A549 (cell line): ENCODE measurements around the gene ELF5. TPM values are rescaled to one million over a fixed set of nuclear protein-coding genes. Genes with fewer than 3 reads are reported as not detected.

Experiments used
- ATAC-seq, 2 experiments: fragments of 200-7000 bp in 1 of 2; fragments of >200 bp in 1 of 2; cut with Nextera tagmentation in 1 of 2; cut with Tn5 transposase in 1 of 2; 3 replicates each; pipeline versions ENCODE4 v1.8.0 to v1.9.1; 2018 to 2020; ENCODE audit warnings: mild to moderate bottlenecking in 1 of 2, moderate library complexity in 1 of 2
- CTCF ChIA-PET: fragments of 300-600 bp; sonication (Branson Sonifier 250); formaldehyde crosslinking; extraction: SDS; loops from one replicate; lab custom pipeline; 2021; ENCODE audit warnings: antibody characterized with exemption, inconsistent platforms; lab: Yijun Ruan, JAX
- POLR2A ChIA-PET: fragments of 350-600 bp; formaldehyde crosslinking; extraction: SDS; loops from one replicate; lab custom pipeline; 2021; ENCODE audit warnings: antibody characterized with exemption, inconsistent platforms; lab: Yijun Ruan, JAX
- DNase-seq, 2 experiments: peaks; one replicate each; pipeline versions ENCODE4 v3.0.0 to v3.0.0-alpha.2; 2011 to 2016; ENCODE audit warnings: low read depth in 1 of 2, low spot score in 1 of 2
- FAIRE-seq: peaks from 2 replicates; lab custom pipeline; 2011; peaks lifted over from hg19 to GRCh38; lab: Jason Lieb, UNC
- H3K27ac ChIP-seq, 2 experiments: fragments of >200 bp; sonication (Bioruptor Twin); formaldehyde crosslinking; 3 replicates each; pipeline ENCODE4 v1.5.1; 2016 to 2017
- H3K4me1 ChIP-seq: fragments of >200 bp; sonication (Bioruptor Twin); formaldehyde crosslinking; 3 replicates; pipeline ENCODE4 v1.6.1; 2016
- H3K4me2 ChIP-seq: fragments of >200 bp; sonication (Bioruptor Twin); formaldehyde crosslinking; 3 replicates; pipeline ENCODE4 v1.6.1; 2016
- H3K4me3 ChIP-seq: fragments of >200 bp; sonication (Bioruptor Twin); formaldehyde crosslinking; 3 replicates; pipeline ENCODE4 v1.5.1; 2016
- H3K9me3 ChIP-seq: fragments of >200 bp; sonication (Bioruptor Twin); formaldehyde crosslinking; 3 replicates; pipeline ENCODE4 v1.6.1; 2016
- CEBPB ChIP-seq, 2 experiments: fragments of >200 bp in 1 of 2; sonication (Bioruptor Twin) in 1 of 2; formaldehyde crosslinking in 1 of 2; IDR thresholded peaks; 2 replicates each; pipeline ENCODE4 v1.6.1; 2012 to 2016
- EHF ChIP-seq: fragments of 250-450 bp; sonication (Bioruptor Pico); IDR thresholded peaks from 2 replicates; pipeline ENCODE4 v1.5.0; 2020; ENCODE audit warnings: mild to moderate bottlenecking
- EHMT2 ChIP-seq: fragments of 200-600 bp; sonication (generic); IDR thresholded peaks from 2 replicates; pipeline ENCODE4 v1.6.1; 2016; ENCODE audit warnings: antibody characterized with exemption, low read depth, mild to moderate bottlenecking, moderate library complexity
- FOSL2 ChIP-seq, 2 experiments: fragments of 450-650 bp in 1 of 2; fragments of >200 bp in 1 of 2; sonication (Bioruptor Twin) in 1 of 2; formaldehyde crosslinking; IDR thresholded peaks; 2 replicates each; pipeline versions ENCODE4 v1.5.0 to v1.6.1; 2016 to 2020; ENCODE audit warnings: mild to moderate bottlenecking in 1 of 2, moderate library complexity in 1 of 2
- FOXS1 ChIP-seq: fragments of 250-450 bp; sonication (Bioruptor Pico); IDR thresholded peaks from 2 replicates; pipeline ENCODE4 v1.5.0; 2020; ENCODE audit warnings: mild to moderate bottlenecking, moderate library complexity
- HDAC2 ChIP-seq: fragments of 200-600 bp; sonication (generic); IDR thresholded peaks from 2 replicates; pipeline ENCODE4 v1.6.1; 2016
- HEYL ChIP-seq: fragments of 250-450 bp; sonication (Bioruptor Pico); IDR thresholded peaks from 2 replicates; pipeline ENCODE4 v1.8.0; 2021; ENCODE audit warnings: mild to moderate bottlenecking, moderate library complexity
- HOXB13 ChIP-seq: fragments of 250-450 bp; sonication (Bioruptor Pico); IDR thresholded peaks from 2 replicates; pipeline ENCODE4 v1.5.0; 2020; ENCODE audit warnings: low read depth, mild to moderate bottlenecking, moderate library complexity
- HOXB5 ChIP-seq: fragments of 250-450 bp; sonication (Bioruptor Pico); IDR thresholded peaks from 2 replicates; pipeline ENCODE4 v1.5.0; 2020; ENCODE audit warnings: mild to moderate bottlenecking, moderate library complexity
- JUNB ChIP-seq: fragments of >200 bp; sonication (Bioruptor Twin); formaldehyde crosslinking; IDR thresholded peaks from 2 replicates; pipeline ENCODE4 v1.6.1; 2016
- KDM1A ChIP-seq: fragments of 200-600 bp; sonication (generic); IDR thresholded peaks from 2 replicates; pipeline ENCODE4 v1.6.1; 2016; ENCODE audit warnings: low read depth, mild to moderate bottlenecking
- KDM5A ChIP-seq: fragments of 200-600 bp; sonication (generic); IDR thresholded peaks from 2 replicates; pipeline ENCODE4 v1.6.1; 2016; ENCODE audit warnings: antibody characterized with exemption, mild to moderate bottlenecking
- MAFK ChIP-seq: fragments of 450-650 bp; IDR thresholded peaks from 2 replicates; pipeline ENCODE4 v1.6.1; 2014; ENCODE audit not compliant: partially characterized antibody
- MYC ChIP-seq: IDR thresholded peaks from 2 replicates; pipeline ENCODE4 v1.6.1; 2012; ENCODE audit warnings: mild to moderate bottlenecking, inconsistent platforms, low read length, improper control_type of control experiment, borderline replicate concordance
- NPAS2 ChIP-seq: fragments of 250-450 bp; sonication (Bioruptor Pico); IDR thresholded peaks from 2 replicates; pipeline ENCODE4 v1.8.0; 2022; ENCODE audit warnings: mild to moderate bottlenecking, moderate library complexity, borderline replicate concordance
- POLR2AphosphoS2 ChIP-seq: conservative IDR thresholded peaks from 2 replicates; pipeline ENCODE4 v1.6.1; 2012; ENCODE audit warnings: low read length, improper control_type of control experiment, inconsistent platforms
- RAD21 ChIP-seq, 2 experiments: fragments of >200 bp in 1 of 2; sonication (Bioruptor Twin) in 1 of 2; formaldehyde crosslinking in 1 of 2; IDR thresholded peaks in 1 of 2; conservative IDR thresholded peaks in 1 of 2; 2 replicates in 1 of 2; 3 replicates in 1 of 2; pipeline ENCODE4 v1.6.1; 2012 to 2018; ENCODE audit warnings: inconsistent platforms in 1 of 2
- SREBF2 ChIP-seq: fragments of 450-650 bp; IDR thresholded peaks from 2 replicates; pipeline ENCODE4 v1.6.1; 2014; ENCODE audit warnings: mild to moderate bottlenecking, moderate library complexity
- USF2 ChIP-seq: fragments of 450-650 bp; IDR thresholded peaks from 2 replicates; pipeline ENCODE4 v1.6.1; 2014; ENCODE audit warnings: antibody characterized with exemption
- ZSCAN20 ChIP-seq: fragments of 250-450 bp; sonication (Bioruptor Pico); IDR thresholded peaks from 2 replicates; pipeline ENCODE4 v1.8.0; 2022; ENCODE audit warnings: mild to moderate bottlenecking, moderate library complexity
- WGBS: methylation state at CpG from one replicate; pipeline ENCODE4 v1.1.6; 2017; ENCODE audit errors: missing lambda C conversion rate; 5-methylcytosine and 5-hydroxymethylcytosine counted together
- polyA plus RNA-seq, 4 experiments: library from polyadenylated mRNA; depleted of rRNA in 3 of 4; stranded (reverse); fragments of >200 nt; fragmentation: RNase III in 1 of 4; extraction: RNeasy Plus Mini Kit Qiagen cat#74134 plus additional on column Dnase treatment in 1 of 4; gene quantifications; 2 replicates in 3 of 4; 3 replicates in 1 of 4; pipeline ENCODE4 v1.2.3, GENCODE V29; 2011 to 2017
- TF ChIP-seq, protein P1 (sequence below): fragments of >200 bp; sonication (Bioruptor Twin); formaldehyde crosslinking; IDR thresholded peaks from 3 replicates; pipeline ENCODE4 v1.5.1; 2016

ELF5 gene
- polyA plus RNA-seq, 2 of the 4 experiments (the other 2 are of a cell fraction): 0.04 TPM; not detected in 1

- H3K4me2 ChIP-seq: no peak overlapping the region
These were observed 24.0 kb upstream of the ELF5 start for GRCh38 chr11:34537636-34538035.

GRCh38 chr11:34536056-34536455, 22.5 kb upstream of the ELF5 start:
- H3K4me2 ChIP-seq: no peak overlapping the region
- ChIA-PET POLR2A (interaction anchor here (0.6 kb wide), 1 partner anchor 23 kb away, joined by 3 read pairs; no protein-coding TSS in a partner anchor), CTCF (interaction anchor here (1.1 to 1.5 kb wide), 3 partner anchors 21 to 50 kb away, joined by 3 read pairs; no protein-coding TSS in a partner anchor)
- H3K4me3 ChIP-seq: no peak overlapping the region
- no peak for DNase-seq
- H3K4me1 ChIP-seq: no peaks in the 10 kb centered on the region
- 0 out of 3 replicates have a peak, but pooled peaks cover 7% of the 10 kb centered on the region for H3K9me3 ChIP-seq
- FAIRE-seq: no peak
- TF ChIP-seq FOXS1 (CRISPR knock-in tag) (no peak), CEBPB (IDR thresholded peaks at IDR 0.05) (no peak)
- no peak for ATAC-seq
- no peak overlapping the region for H3K27ac ChIP-seq

More at GRCh38 chr11:34537636-34538035, 24.0 kb upstream of the ELF5 start:
- Histone ChIP-seq H3K27ac (no peak overlapping the region), H3K4me1 (no peaks in the 10 kb centered on the region), H3K9me3 (0 out of 3 replicates have a peak, but pooled peaks cover 7% of the 10 kb centered on the region), H3K4me3 (no peak overlapping the region)
- 7% methylated on average over 1 of the region's 1 CpG for WGBS
- FAIRE-seq: no peak
- no peak for ATAC-seq
- TF ChIP-seq SREBF2: no peak
- TF ChIP-seq, protein P1, sequence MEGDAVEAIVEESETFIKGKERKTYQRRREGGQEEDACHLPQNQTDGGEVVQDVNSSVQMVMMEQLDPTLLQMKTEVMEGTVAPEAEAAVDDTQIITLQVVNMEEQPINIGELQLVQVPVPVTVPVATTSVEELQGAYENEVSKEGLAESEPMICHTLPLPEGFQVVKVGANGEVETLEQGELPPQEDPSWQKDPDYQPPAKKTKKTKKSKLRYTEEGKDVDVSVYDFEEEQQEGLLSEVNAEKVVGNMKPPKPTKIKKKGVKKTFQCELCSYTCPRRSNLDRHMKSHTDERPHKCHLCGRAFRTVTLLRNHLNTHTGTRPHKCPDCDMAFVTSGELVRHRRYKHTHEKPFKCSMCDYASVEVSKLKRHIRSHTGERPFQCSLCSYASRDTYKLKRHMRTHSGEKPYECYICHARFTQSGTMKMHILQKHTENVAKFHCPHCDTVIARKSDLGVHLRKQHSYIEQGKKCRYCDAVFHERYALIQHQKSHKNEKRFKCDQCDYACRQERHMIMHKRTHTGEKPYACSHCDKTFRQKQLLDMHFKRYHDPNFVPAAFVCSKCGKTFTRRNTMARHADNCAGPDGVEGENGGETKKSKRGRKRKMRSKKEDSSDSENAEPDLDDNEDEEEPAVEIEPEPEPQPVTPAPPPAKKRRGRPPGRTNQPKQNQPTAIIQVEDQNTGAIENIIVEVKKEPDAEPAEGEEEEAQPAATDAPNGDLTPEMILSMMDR: no peak
- no peak for DNase-seq
- CTCF ChIA-PET: interaction anchor here (0.6 kb wide), 1 partner anchor 24 kb away, joined by 3 read pairs; the partner anchor contains the start of gene ELF5
- POLR2A ChIA-PET: no interaction called here

- H3K4me1 ChIP-seq: no peaks in the 10 kb centered on the region
- CTCF ChIA-PET: interaction anchor here (1.1 to 1.5 kb wide), 2 partner anchors 42 to 51 kb away, joined by 3 read pairs; no protein-coding TSS in a partner anchor
- ATAC-seq: no peak
- no peak for FAIRE-seq
- no peak overlapping the region for H3K4me3 ChIP-seq
- 0 out of 3 replicates have a peak, but pooled peaks cover 7% of the 10 kb centered on the region for H3K9me3 ChIP-seq
- POLR2A ChIA-PET: no interaction called here
- TF ChIP-seq EHMT2: no peak
- no peak for TF ChIP-seq ZSCAN20 (CRISPR knock-in tag)
- TF ChIP-seq FOXS1 (CRISPR knock-in tag): no peak
- TF ChIP-seq CEBPB (IDR thresholded peaks at IDR 0.05): no peak
- TF ChIP-seq FOSL2 (IDR thresholded peaks at IDR 0.05): no peak
- no peak for TF ChIP-seq FOSL2 (CRISPR knock-in tag; IDR thresholded peaks at IDR 0.05)
- no peak for TF ChIP-seq JUNB
- TF ChIP-seq NPAS2 (CRISPR knock-in tag): no peak
- TF ChIP-seq HOXB5 (CRISPR knock-in tag): no peak
- no peak for TF ChIP-seq EHF
- no peak for TF ChIP-seq POLR2AphosphoS2
- no peak for TF ChIP-seq HOXB13 (CRISPR knock-in tag)
- no peak for TF ChIP-seq KDM1A
- no peak for TF ChIP-seq KDM5A
- TF ChIP-seq MYC: no peak
- TF ChIP-seq, all 56 proteins: peak for 0
- DNase-seq: no peak
- 25% methylated on average over 3 of the region's 3 CpGs for WGBS
- H3K27ac ChIP-seq: no peak overlapping the region
- H3K4me2 ChIP-seq: no peak overlapping the region
These were observed 21.2 kb upstream of the ELF5 start for GRCh38 chr11:34534826-34535225.

GRCh38 chr11:34531663-34532062, 18.1 kb upstream of the ELF5 start:
- POLR2A ChIA-PET: no interaction called here
- H3K4me3 ChIP-seq: no peak overlapping the region
- TF ChIP-seq MAFK: no peak
- no peak for TF ChIP-seq HOXB5 (CRISPR knock-in tag)
- TF ChIP-seq RAD21 (conservative IDR thresholded peaks at IDR 0.05 in 1 of 2, IDR thresholded peaks at IDR 0.05 in 1 of 2): no peak
- no peak for TF ChIP-seq HDAC2
- TF ChIP-seq EHMT2: no peak
- TF ChIP-seq HEYL (CRISPR knock-in tag): no peak
- TF ChIP-seq USF2: no peak
- TF ChIP-seq, all 56 proteins: peak for 0
- Histone ChIP-seq H3K4me2 (no peak overlapping the region), H3K4me1 (0 out of 3 replicates have a peak, but pooled peaks cover 6% of the 10 kb centered on the region), H3K9me3 (0 out of 3 replicates have a peak, but pooled peaks cover 7% of the 10 kb centered on the region), H3K27ac (no peak overlapping the region)
- ATAC-seq (no peak), FAIRE-seq (no peak), DNase-seq (no peak)
- CTCF ChIA-PET: interaction anchor here (1.2 to 1.7 kb wide), 2 partner anchors 19 to 39 kb away, joined by 4 to 7 read pairs; partner anchors contain the start of gene ELF5
- 4% methylated on average over 1 of the region's 1 CpG for WGBS
